IMR-90 (cell line): ENCODE measurements around the gene OST4. TPM values are rescaled to one million over a fixed set of nuclear protein-coding genes. Genes with fewer than 3 reads are reported as not detected.
A peak's percentile ranks its signal among the peaks of the same experiment; 100 is the strongest.

ENCODE experiments used
- ATAC-seq: fragments of 200-7000 bp; cut with Tn5 transposase; 2 replicates; pipeline ENCODE4 v1.9.1; 2020; ENCODE audit warnings: low read depth, mild to moderate bottlenecking, moderate library complexity
- BruUV-seq: library from RNA; stranded (reverse); fragments of 400-500 nt; replicated peaks from 2 replicates; lab custom pipeline; 2021; lab: Mats Ljungman, UMichigan
- CTCF ChIA-PET: fragments of 300-600 bp; formaldehyde crosslinking; extraction: SDS; loops from one replicate; lab custom pipeline; 2021; ENCODE audit warnings: antibody characterized with exemption; lab: Yijun Ruan, JAX
- POLR2A ChIA-PET: fragments of 300-600 bp; sonication (Branson Sonifier 250); formaldehyde crosslinking; loops from one replicate; lab custom pipeline; 2022; ENCODE audit warnings: antibody characterized with exemption; ENCODE audit not compliant: unreplicated experiment; lab: Charles Lee
- DNase-seq: peaks from one replicate; pipeline ENCODE4 v3.0.0; 2013
- H2AFZ ChIP-seq: replicated peaks from 2 replicates; pipeline ENCODE3; 2013; ENCODE audit warnings: low read length, mild to moderate bottlenecking; ENCODE audit not compliant: poor library complexity
- H2AK5ac ChIP-seq: 2 replicates; pipeline ENCODE4 v1.6.1; 2013; ENCODE audit warnings: low read depth, low read length, inconsistent platforms
- H2AK9ac ChIP-seq: replicated peaks from 2 replicates; pipeline ENCODE3; 2013; ENCODE audit warnings: mild to moderate bottlenecking, low read depth, low read length, moderate library complexity; ENCODE audit not compliant: poor library complexity
- H2BK120ac ChIP-seq: 2 replicates; pipeline ENCODE4 v1.6.1; 2013; ENCODE audit warnings: low read depth, low read length, inconsistent platforms
- H2BK15ac ChIP-seq: 3 replicates; pipeline ENCODE4 v1.6.1; 2013; ENCODE audit warnings: low read depth, low read length, inconsistent platforms
- H2BK20ac ChIP-seq: 2 replicates; pipeline ENCODE4 v1.6.1; 2013; ENCODE audit warnings: low read depth, mild to moderate bottlenecking, inconsistent platforms, low read length, moderate library complexity
- H2BK5ac ChIP-seq: 2 replicates; pipeline ENCODE4 v1.6.1; 2013; ENCODE audit warnings: mild to moderate bottlenecking, low read depth, low read length, inconsistent platforms; ENCODE audit not compliant: poor library complexity, severe bottlenecking
- H3K14ac ChIP-seq: replicated peaks from 2 replicates; pipeline ENCODE4 v1.6.1; 2013; ENCODE audit warnings: low read depth, low read length, inconsistent platforms
- H3K18ac ChIP-seq: 2 replicates; pipeline ENCODE4 v1.6.1; 2013; ENCODE audit warnings: low read depth, low read length, control low read depth
- H3K23ac ChIP-seq: 2 replicates; pipeline ENCODE4 v1.6.1; 2013; ENCODE audit warnings: low read depth, low read length, inconsistent platforms
- H3K27ac ChIP-seq: 2 replicates; pipeline ENCODE4 v1.5.1; 2013; ENCODE audit warnings: mild to moderate bottlenecking, control low read depth, low read length; ENCODE audit not compliant: insufficient read depth
- H3K27me3 ChIP-seq: 2 replicates; pipeline ENCODE4 v1.6.1; 2013; ENCODE audit warnings: low read length; ENCODE audit not compliant: control insufficient read depth, insufficient read depth
- H3K36me3 ChIP-seq: 2 replicates; pipeline ENCODE4 v1.6.1; 2013; ENCODE audit warnings: low read length, mixed read lengths; ENCODE audit not compliant: control insufficient read depth, insufficient read depth
- H3K4ac ChIP-seq: 2 replicates; pipeline ENCODE4 v1.6.1; 2013; ENCODE audit warnings: low read depth, low read length, inconsistent platforms
- H3K4me1 ChIP-seq: 2 replicates; pipeline ENCODE4 v1.6.1; 2013; ENCODE audit warnings: low read length, mixed read lengths; ENCODE audit not compliant: control insufficient read depth, insufficient read depth
- H3K4me2 ChIP-seq: 2 replicates; pipeline ENCODE4 v1.6.1; 2013; ENCODE audit warnings: low read depth, mild to moderate bottlenecking, control low read depth, low read length, moderate library complexity
- H3K4me3 ChIP-seq: 2 replicates; pipeline ENCODE4 v1.5.1; 2013; ENCODE audit warnings: low read depth, mild to moderate bottlenecking, control low read depth, low read length, moderate library complexity; ENCODE audit not compliant: insufficient read depth
- H3K56ac ChIP-seq: 2 replicates; pipeline ENCODE4 v1.6.1; 2013; ENCODE audit warnings: low read length, inconsistent platforms; ENCODE audit not compliant: insufficient read depth; ENCODE audit errors: extremely low read depth
- H3K79me1 ChIP-seq, 2 experiments: 2 replicates each; pipeline ENCODE4 v1.6.1; 2013; ENCODE audit warnings: low read length in 2 of 2, inconsistent platforms in 1 of 2, low read depth in 1 of 2
- H3K9ac ChIP-seq: 2 replicates; pipeline ENCODE4 v1.6.1; 2013; ENCODE audit warnings: low read depth, low read length, control low read depth
- H3K9me1 ChIP-seq: 2 replicates; pipeline ENCODE4 v1.6.1; 2013; ENCODE audit warnings: low read length, inconsistent platforms; ENCODE audit not compliant: insufficient read depth
- H3K9me3 ChIP-seq: 2 replicates; pipeline ENCODE4 v1.6.1; 2013; ENCODE audit warnings: low read length; ENCODE audit not compliant: control insufficient read depth, insufficient read depth
- H4K20me1 ChIP-seq: 2 replicates; pipeline ENCODE4 v1.6.1; 2013; ENCODE audit warnings: low read length, inconsistent platforms; ENCODE audit not compliant: insufficient read depth
- H4K5ac ChIP-seq: 2 replicates; pipeline ENCODE4 v1.6.1; 2013; ENCODE audit warnings: mild to moderate bottlenecking, low read depth, low read length, control low read depth
- H4K8ac ChIP-seq, 2 experiments: 2 replicates each; pipeline ENCODE4 v1.6.1; 2013; ENCODE audit warnings: low read depth in 2 of 2, low read length in 2 of 2, control low read depth in 1 of 2, inconsistent platforms in 1 of 2
- H4K91ac ChIP-seq: 2 replicates; pipeline ENCODE4 v1.6.1; 2013; ENCODE audit warnings: low read depth, low read length, inconsistent platforms; ENCODE audit not compliant: insufficient read depth
- MAFK ChIP-seq: IDR thresholded peaks from 2 replicates; pipeline ENCODE4 v1.6.1; 2012; ENCODE audit warnings: low read depth, low read length, improper control_type of control experiment
- RCOR1 ChIP-seq: IDR thresholded peaks from 2 replicates; pipeline ENCODE4 v1.6.1; 2012; ENCODE audit warnings: mild to moderate bottlenecking, low read length, improper control_type of control experiment; ENCODE audit not compliant: insufficient replicate concordance
- SMC3 ChIP-seq: fragments of 150-350 bp; IDR thresholded peaks from 2 replicates; pipeline ENCODE4 v1.6.1; 2016; ENCODE audit warnings: low read depth, mild to moderate bottlenecking, antibody characterized with exemption, low read length, moderate library complexity
- WGBS, 2 experiments: methylation state at CpG; one replicate each; pipeline versions ENCODE4 v1.1.5 to v1.1.7; 2013; ENCODE audit warnings: missing lambda C conversion rate in 2 of 2; ENCODE audit not compliant: insufficient read length in 1 of 2; ENCODE audit errors: extremely low coverage in 2 of 2; 5-methylcytosine and 5-hydroxymethylcytosine counted together
- dilution Hi-C: fragments of 300-500 bp; cut with HindIII; formaldehyde crosslinking; loops from one replicate; pipeline ENCODE4 v1.14.3; 2018; ENCODE audit warnings: low sequenced_read_pairs; ENCODE audit not compliant: unreplicated experiment
- in situ Hi-C: fragments of 300-500 bp; cut with MboI; formaldehyde crosslinking; loops from 3 replicates; pipeline ENCODE4 v1.14.3; 2019; ENCODE audit warnings: low sequenced_read_pairs, inconsistent platforms, mixed read lengths
- intact Hi-C: fragments of 100-400 bp; cut with micrococcal nuclease; formaldehyde crosslinking; loops from 2 replicates; pipeline ENCODE4 v1.10.0; 2022
- polyA plus RNA-seq, 3 experiments: library from polyadenylated mRNA; depleted of rRNA; stranded (reverse); fragments of >200 nt; gene quantifications; 2 replicates each; pipeline ENCODE4 v1.2.3, GENCODE V29; 2012; ENCODE audit warnings: low replicate concordance in 1 of 3
- total RNA-seq: library from RNA; depleted of rRNA; stranded (reverse); fragments of >200 nt; gene quantifications from 2 replicates; pipeline ENCODE4 v1.2.3, GENCODE V29; 2012

The OST4 gene
- total and polyA plus RNA-seq, 2 of the 4 experiments (the other 2 are of a cell fraction), result 386 to 806 TPM

- Histone ChIP-seq H2AK9ac (peak overlapping the region; percentile 75), H2BK15ac (no peak overlapping the region), H4K8ac (peak overlapping the region; percentile 22 to 85; a peak in 2 of 4 replicates), H3K9me1 (peaks cover 9% of the 10 kb centered on the region), H3K27ac (peak overlapping the region; percentile 78), H3K14ac (peak overlapping the region; percentile 77), H3K23ac (peak overlapping the region; percentile 72; the same call in 1 of the 2 replicates), H2BK20ac (no peak overlapping the region), H3K36me3 (peaks cover 22% of the 10 kb centered on the region), H3K56ac (0 out of 2 replicates have a peak overlapping the region, but pooled peaks have one; percentile 52), H3K4me2 (peak overlapping the region; percentile 96), H3K9ac (peak overlapping the region; percentile 83), H4K91ac (peak overlapping the region; percentile 30), H2AFZ (peak overlapping the region; percentile 87), H3K4ac (peak overlapping the region; percentile 58), H3K18ac (no peak overlapping the region; the same call in 1 of the 2 replicates), H3K4me1 (peaks cover 5% of the 10 kb centered on the region), H3K4me3 (peak overlapping the region; percentile 53), H2BK5ac (peak overlapping the region; percentile 8), H2BK120ac (0 out of 2 replicates have a peak overlapping the region, but pooled peaks have one; percentile 12), H3K9me3 (no peaks in the 10 kb centered on the region), H3K79me1 (peaks cover 0 to 24% of the 10 kb centered on the region in 2 experiments; a peak in 2 of 4 replicates), H2AK5ac (peak overlapping the region; percentile 47), H3K27me3 (no peaks in the 10 kb centered on the region), H4K20me1 (peaks cover 13% of the 10 kb centered on the region), H4K5ac (peak overlapping the region; percentile 52)
- TF ChIP-seq MAFK (no peak), RCOR1 (no peak), SMC3 (no peak)
- dilution Hi-C loops (no loop called here), in situ Hi-C loops (no loop called here), intact Hi-C loops (loop anchor here (2.0 kb wide), 1 partner anchor 19 kb away; the partner anchor contains the start of gene OST4)
- BruUV-seq, result no TSS peak
- DNase-seq (no peak), ATAC-seq (peak; percentile 0; the same call in 1 of the 2 replicates)
- ChIA-PET POLR2A (no interaction called here), CTCF (interaction anchor here (0.7 kb wide), 1 partner anchor 127 kb away, joined by 3 read pairs; no protein-coding TSS in a partner anchor)
- 8% methylated on average over 5 of the region's 24 CpGs; no CpG with 5 or more reads in 1 of the 2 experiments for WGBS, 2 experiments
Observed at GRCh38 chr2:27051902-27052645, 19.4 kb downstream of the OST4 start.
